GM13976 (cell line): ENCODE measurements around the gene LRP1B.

Source experiments
- DNase-seq: peaks from one replicate; pipeline ENCODE4 v3.0.0; 2012; ENCODE audit warnings: low spot score
- in situ Hi-C: fragments of 300-500 bp; cut with MboI; formaldehyde crosslinking; loops from one replicate; pipeline ENCODE4 v1.12.0; 2022; ENCODE audit warnings: low sequenced_read_pairs, mixed read lengths, inconsistent platforms; ENCODE audit not compliant: unreplicated experiment
- TF ChIP-seq, protein P1 (sequence below): IDR thresholded peaks from 2 replicates; pipeline ENCODE4 v1.5.1; 2012; ENCODE audit warnings: borderline replicate concordance, mild to moderate bottlenecking; ENCODE audit not compliant: insufficient read depth; ENCODE audit errors: extremely low read depth, missing control alignments, control extremely low read depth

LRP1B gene

DNA sequence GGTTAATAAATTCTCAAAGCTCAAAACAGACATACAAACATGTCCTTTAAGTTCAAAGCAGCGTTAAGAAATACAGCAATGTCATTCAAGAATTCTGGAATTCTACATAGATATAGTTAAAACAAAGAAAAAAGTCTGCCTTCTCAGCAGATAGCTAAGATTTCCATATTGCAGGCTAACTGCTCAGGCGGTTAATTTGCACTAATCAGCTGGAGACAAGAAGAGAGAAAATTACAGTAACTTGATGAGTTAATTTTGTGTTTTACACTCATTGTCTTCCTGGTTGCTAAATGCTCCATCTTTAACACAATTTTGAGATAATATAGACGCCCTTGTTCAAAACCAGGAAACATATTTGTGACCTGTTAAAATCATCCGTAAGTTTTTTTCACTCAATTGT lies 1012.0 kb downstream of the LRP1B start:
- DNase-seq = no peak
- in situ Hi-C loops = no loop called here

GRCh38 chr2:141113301-141113700 lies 1017.5 kb downstream of the LRP1B start:
- TF ChIP-seq, protein P1, sequence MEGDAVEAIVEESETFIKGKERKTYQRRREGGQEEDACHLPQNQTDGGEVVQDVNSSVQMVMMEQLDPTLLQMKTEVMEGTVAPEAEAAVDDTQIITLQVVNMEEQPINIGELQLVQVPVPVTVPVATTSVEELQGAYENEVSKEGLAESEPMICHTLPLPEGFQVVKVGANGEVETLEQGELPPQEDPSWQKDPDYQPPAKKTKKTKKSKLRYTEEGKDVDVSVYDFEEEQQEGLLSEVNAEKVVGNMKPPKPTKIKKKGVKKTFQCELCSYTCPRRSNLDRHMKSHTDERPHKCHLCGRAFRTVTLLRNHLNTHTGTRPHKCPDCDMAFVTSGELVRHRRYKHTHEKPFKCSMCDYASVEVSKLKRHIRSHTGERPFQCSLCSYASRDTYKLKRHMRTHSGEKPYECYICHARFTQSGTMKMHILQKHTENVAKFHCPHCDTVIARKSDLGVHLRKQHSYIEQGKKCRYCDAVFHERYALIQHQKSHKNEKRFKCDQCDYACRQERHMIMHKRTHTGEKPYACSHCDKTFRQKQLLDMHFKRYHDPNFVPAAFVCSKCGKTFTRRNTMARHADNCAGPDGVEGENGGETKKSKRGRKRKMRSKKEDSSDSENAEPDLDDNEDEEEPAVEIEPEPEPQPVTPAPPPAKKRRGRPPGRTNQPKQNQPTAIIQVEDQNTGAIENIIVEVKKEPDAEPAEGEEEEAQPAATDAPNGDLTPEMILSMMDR = no peak
- no peak for DNase-seq
- in situ Hi-C loops = no loop called here

More for the DNA sequence above, 1012.0 kb downstream of the LRP1B start:
- TF ChIP-seq, protein P1 = no peak

- in situ Hi-C loops = no loop called here
- TF ChIP-seq, protein P1 = no peak
- DNase-seq = no peak
Observed at GRCh38 chr2:141109633-141110032, 1021.2 kb downstream of the LRP1B start.

DNA sequence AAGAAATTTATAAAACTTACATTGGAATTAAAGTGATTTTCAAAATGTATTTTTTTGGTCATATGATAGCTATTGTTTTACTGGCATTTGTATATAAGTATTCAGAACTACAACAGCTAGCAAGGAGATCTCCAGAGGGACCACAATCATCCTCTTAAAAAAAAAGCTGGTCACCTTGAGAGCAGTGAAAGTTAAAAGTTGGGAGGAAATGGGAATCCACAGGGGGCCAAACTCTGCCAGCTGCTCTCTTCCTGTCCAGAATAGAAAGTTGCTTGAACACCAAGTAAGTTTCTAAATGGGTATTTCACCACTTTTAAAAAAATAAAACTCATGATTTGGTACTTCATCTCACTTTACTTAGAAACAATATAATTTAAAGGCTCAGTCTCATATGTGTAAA lies 1025.1 kb downstream of the LRP1B start:
- DNase-seq = no peak
- in situ Hi-C loops = no loop called here
- TF ChIP-seq, protein P1 = no peak

GRCh38 chr2:141103216-141103615 lies 1027.6 kb downstream of the LRP1B start:
- in situ Hi-C loops = no loop called here
- DNase-seq = no peak
- TF ChIP-seq, protein P1 = no peak

DNA sequence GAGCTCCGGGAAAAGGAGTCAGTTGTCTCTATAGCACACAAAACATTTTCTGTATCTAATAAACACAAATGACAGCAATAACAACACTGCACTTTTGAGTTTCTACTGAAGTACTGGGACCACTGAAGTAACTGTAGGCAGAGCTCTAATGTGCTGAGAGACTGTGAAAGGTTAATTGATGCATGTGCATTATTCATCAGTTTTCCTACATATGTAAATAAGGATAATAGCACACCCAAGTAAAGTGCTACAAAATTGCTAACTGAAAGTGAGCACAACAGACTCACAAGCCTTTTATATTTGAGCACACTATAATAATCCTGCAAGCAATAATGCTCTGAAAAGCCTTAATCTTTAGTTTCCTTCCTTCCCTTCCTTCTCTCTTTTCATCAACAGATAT lies 1051.6 kb downstream of the LRP1B start:
- TF ChIP-seq, protein P1 = no peak
- no peak for DNase-seq
- in situ Hi-C loops = no loop called here

DNA sequence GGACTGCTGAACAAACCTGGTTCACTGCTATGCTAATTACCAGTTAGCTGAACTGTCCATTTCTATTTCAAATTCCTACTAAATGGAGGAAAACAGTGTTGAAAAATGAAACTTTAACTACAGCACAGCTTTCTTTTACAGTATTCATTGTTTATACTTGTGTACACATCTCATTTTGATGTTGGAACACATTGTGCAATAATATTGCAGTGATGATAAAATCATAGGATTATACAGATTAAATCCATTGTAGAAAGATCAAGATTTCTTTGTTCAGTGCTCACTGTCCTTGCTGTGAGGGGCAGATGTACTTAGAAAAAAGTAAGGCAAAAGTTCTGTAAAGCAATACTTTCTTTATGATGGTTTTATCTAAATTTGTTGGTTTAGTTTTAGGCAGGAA lies 1055.1 kb downstream of the LRP1B start:
- no peak for DNase-seq
- in situ Hi-C loops = no loop called here

More for the DNA sequence above, 1055.1 kb downstream of the LRP1B start:
- TF ChIP-seq, protein P1 = no peak
